Measurements from ENCODE around the gene HSD17B4.
A peak's percentile ranks its signal among the peaks of the same experiment; 100 is the strongest.
"Not testable (repeated sequence)": the region's sequence is repeated elsewhere in the genome, so short reads cannot be mapped to it uniquely, and the experiment has no call there.

Gene HSD17B4

GRCh38 chr5:119412279-119413227 lies 39.7 kb upstream of the HSD17B4 start:
- peaks cover 5% of the 10 kb centered on the region for H3K4me1 ChIP-seq (ENCODE audit: control insufficient read depth, insufficient read depth, low read length, poor library complexity, severe bottlenecking)
- no peak overlapping the region for H3K27ac ChIP-seq (ENCODE audit: insufficient read depth, low read length, poor library complexity, severe bottlenecking)
- H3K36me3 ChIP-seq (ENCODE audit: control insufficient read depth, insufficient read depth, low read length), result no peaks in the 10 kb centered on the region
- H3K9me3 ChIP-seq (ENCODE audit: control insufficient read depth, low read length), result no peaks in the 10 kb centered on the region
- no peak for DNase-seq
- peak overlapping the region; percentile 55 for H3K4me3 ChIP-seq (ENCODE audit: insufficient read depth, low read depth, low read length, poor library complexity, severe bottlenecking)
- no peaks in the 10 kb centered on the region for H3K27me3 ChIP-seq (replicated peaks; ENCODE audit: control insufficient read depth, insufficient read depth, low read length, poor library complexity, severe bottlenecking)

GRCh38 chr5:119414124-119414734 lies 38.1 kb upstream of the HSD17B4 start:
- H3K27me3 ChIP-seq (replicated peaks; ENCODE audit: control insufficient read depth, insufficient read depth, low read length, poor library complexity, severe bottlenecking); DNase-seq; H3K36me3 ChIP-seq (ENCODE audit: control insufficient read depth, insufficient read depth, low read length); H3K4me1 ChIP-seq (ENCODE audit: control insufficient read depth, insufficient read depth, low read length, poor library complexity, severe bottlenecking); H3K9me3 ChIP-seq (ENCODE audit: control insufficient read depth, low read length); H3K27ac ChIP-seq (ENCODE audit: insufficient read depth, low read length, poor library complexity, severe bottlenecking); H3K4me3 ChIP-seq (ENCODE audit: insufficient read depth, low read depth, low read length, poor library complexity, severe bottlenecking): not testable (repeated sequence)

GRCh38 chr5:119417891-119418605 lies 34.2 kb upstream of the HSD17B4 start:
- Histone ChIP-seq H3K4me3 (ENCODE audit: insufficient read depth, low read depth, low read length, poor library complexity, severe bottlenecking) (no peak overlapping the region), H3K27ac (ENCODE audit: insufficient read depth, low read length, poor library complexity, severe bottlenecking) (no peak overlapping the region), H3K36me3 (ENCODE audit: control insufficient read depth, insufficient read depth, low read length) (no peaks in the 10 kb centered on the region), H3K9me3 (ENCODE audit: control insufficient read depth, low read length) (no peaks in the 10 kb centered on the region), H3K27me3 (replicated peaks; ENCODE audit: control insufficient read depth, insufficient read depth, low read length, poor library complexity, severe bottlenecking) (no peaks in the 10 kb centered on the region), H3K4me1 (ENCODE audit: control insufficient read depth, insufficient read depth, low read length, poor library complexity, severe bottlenecking) (no peaks in the 10 kb centered on the region)
- no peak for DNase-seq

GRCh38 chr5:119418606-119419100 lies 33.6 kb upstream of the HSD17B4 start:
- no peak overlapping the region for H3K4me3 ChIP-seq (ENCODE audit: insufficient read depth, low read depth, low read length, poor library complexity, severe bottlenecking)
- no peaks in the 10 kb centered on the region for H3K27me3 ChIP-seq (replicated peaks; ENCODE audit: control insufficient read depth, insufficient read depth, low read length, poor library complexity, severe bottlenecking)
- H3K4me1 ChIP-seq (ENCODE audit: control insufficient read depth, insufficient read depth, low read length, poor library complexity, severe bottlenecking), result no peaks in the 10 kb centered on the region
- no peak overlapping the region for H3K27ac ChIP-seq (ENCODE audit: insufficient read depth, low read length, poor library complexity, severe bottlenecking)
- no peaks in the 10 kb centered on the region for H3K9me3 ChIP-seq (ENCODE audit: control insufficient read depth, low read length)
- H3K36me3 ChIP-seq (ENCODE audit: control insufficient read depth, insufficient read depth, low read length), result no peaks in the 10 kb centered on the region
- no peak for DNase-seq

- Histone ChIP-seq H3K4me3 (ENCODE audit: insufficient read depth, low read depth, low read length, poor library complexity, severe bottlenecking) (no peak overlapping the region), H3K4me1 (ENCODE audit: control insufficient read depth, insufficient read depth, low read length, poor library complexity, severe bottlenecking) (no peaks in the 10 kb centered on the region), H3K36me3 (ENCODE audit: control insufficient read depth, insufficient read depth, low read length) (no peaks in the 10 kb centered on the region), H3K9me3 (ENCODE audit: control insufficient read depth, low read length) (no peaks in the 10 kb centered on the region), H3K27ac (ENCODE audit: insufficient read depth, low read length, poor library complexity, severe bottlenecking) (no peak overlapping the region), H3K27me3 (replicated peaks; ENCODE audit: control insufficient read depth, insufficient read depth, low read length, poor library complexity, severe bottlenecking) (no peaks in the 10 kb centered on the region)
- DNase-seq, result no peak
Observed at GRCh38 chr5:119420169-119420568, 32.1 kb upstream of the HSD17B4 start.

GRCh38 chr5:119426057-119426456 lies 26.2 kb upstream of the HSD17B4 start:
- Histone ChIP-seq H3K4me3 (ENCODE audit: insufficient read depth, low read depth, low read length, poor library complexity, severe bottlenecking) (no peak overlapping the region), H3K27ac (ENCODE audit: insufficient read depth, low read length, poor library complexity, severe bottlenecking) (no peak overlapping the region), H3K9me3 (ENCODE audit: control insufficient read depth, low read length) (no peaks in the 10 kb centered on the region), H3K4me1 (ENCODE audit: control insufficient read depth, insufficient read depth, low read length, poor library complexity, severe bottlenecking) (no peaks in the 10 kb centered on the region), H3K36me3 (ENCODE audit: control insufficient read depth, insufficient read depth, low read length) (no peaks in the 10 kb centered on the region), H3K27me3 (replicated peaks; ENCODE audit: control insufficient read depth, insufficient read depth, low read length, poor library complexity, severe bottlenecking) (no peaks in the 10 kb centered on the region)
- no peak for DNase-seq

- H3K4me1 ChIP-seq (ENCODE audit: control insufficient read depth, insufficient read depth, low read length, poor library complexity, severe bottlenecking), result no peaks in the 10 kb centered on the region
- H3K27ac ChIP-seq (ENCODE audit: insufficient read depth, low read length, poor library complexity, severe bottlenecking), result no peak overlapping the region
Observed at GRCh38 chr5:119427060-119427459, 25.2 kb upstream of the HSD17B4 start.

GRCh38 chr5:119427596-119427995 lies 24.7 kb upstream of the HSD17B4 start:
- H3K4me3 ChIP-seq (ENCODE audit: insufficient read depth, low read depth, low read length, poor library complexity, severe bottlenecking); H3K4me1 ChIP-seq (ENCODE audit: control insufficient read depth, insufficient read depth, low read length, poor library complexity, severe bottlenecking); H3K36me3 ChIP-seq (ENCODE audit: control insufficient read depth, insufficient read depth, low read length); H3K9me3 ChIP-seq (ENCODE audit: control insufficient read depth, low read length); H3K27me3 ChIP-seq (replicated peaks; ENCODE audit: control insufficient read depth, insufficient read depth, low read length, poor library complexity, severe bottlenecking); H3K27ac ChIP-seq (ENCODE audit: insufficient read depth, low read length, poor library complexity, severe bottlenecking); DNase-seq: not testable (repeated sequence)

More at GRCh38 chr5:119427060-119427459, 25.2 kb upstream of the HSD17B4 start:
- no peaks in the 10 kb centered on the region for H3K36me3 ChIP-seq (ENCODE audit: control insufficient read depth, insufficient read depth, low read length)
- H3K4me3 ChIP-seq (ENCODE audit: insufficient read depth, low read depth, low read length, poor library complexity, severe bottlenecking), result no peak overlapping the region
- no peaks in the 10 kb centered on the region for H3K9me3 ChIP-seq (ENCODE audit: control insufficient read depth, low read length)
- H3K27me3 ChIP-seq (replicated peaks; ENCODE audit: control insufficient read depth, insufficient read depth, low read length, poor library complexity, severe bottlenecking), result no peaks in the 10 kb centered on the region
- DNase-seq, result no peak

GRCh38 chr5:119428166-119428565 lies 24.1 kb upstream of the HSD17B4 start:
- not testable (repeated sequence) for DNase-seq; H3K27ac ChIP-seq (ENCODE audit: insufficient read depth, low read length, poor library complexity, severe bottlenecking); H3K36me3 ChIP-seq (ENCODE audit: control insufficient read depth, insufficient read depth, low read length)

More at GRCh38 chr5:119428166-119428565, 24.1 kb upstream of the HSD17B4 start:
- H3K4me3 ChIP-seq (ENCODE audit: insufficient read depth, low read depth, low read length, poor library complexity, severe bottlenecking); H3K9me3 ChIP-seq (ENCODE audit: control insufficient read depth, low read length); H3K4me1 ChIP-seq (ENCODE audit: control insufficient read depth, insufficient read depth, low read length, poor library complexity, severe bottlenecking); H3K27me3 ChIP-seq (replicated peaks; ENCODE audit: control insufficient read depth, insufficient read depth, low read length, poor library complexity, severe bottlenecking): not testable (repeated sequence)
